HepG2 (cell line): ENCODE results near the gene MTA1. TPM values are rescaled to one million over a fixed set of nuclear protein-coding genes. Genes with fewer than 3 reads are reported as not detected.

ENCODE experiments used
- AGO1 ChIP-seq: fragments of 200-400 bp; formaldehyde crosslinking; IDR thresholded peaks from 2 replicates; pipeline ENCODE4 v1.6.1; 2017; ENCODE audit warnings: mild to moderate bottlenecking, low read depth, low read length, moderate library complexity; ENCODE audit not compliant: poor library complexity, severe bottlenecking
- BRCA1 ChIP-seq: sonication (generic); formaldehyde crosslinking; IDR thresholded peaks from 2 replicates; pipeline ENCODE4 v1.4.0; 2020; ENCODE audit warnings: missing genetic modification reagents
- DR1 ChIP-seq: sonication (generic); formaldehyde crosslinking; IDR thresholded peaks from 2 replicates; pipeline ENCODE4 v1.8.0; 2021; ENCODE audit warnings: mild to moderate bottlenecking, missing genetic modification reagents, inconsistent platforms
- ELF3 ChIP-seq: IDR thresholded peaks from 2 replicates; pipeline ENCODE4 v1.6.1; 2016; ENCODE audit warnings: missing genetic modification reagents, missing compliant biosample characterization
- FOXA1 ChIP-seq, 2 experiments: fragments of 450-650 bp in 1 of 2; sonication (generic) in 1 of 2; formaldehyde crosslinking in 1 of 2; IDR thresholded peaks; 2 replicates each; pipeline versions ENCODE4 v1.4.0 to v1.6.1; 2016 to 2020; ENCODE audit warnings: missing genetic modification reagents in 1 of 2
- MIER3 ChIP-seq: IDR thresholded peaks from 2 replicates; pipeline ENCODE4 v1.6.1; 2016; ENCODE audit warnings: missing compliant biosample characterization, borderline replicate concordance
- NFRKB ChIP-seq: fragments of 450-650 bp; IDR thresholded peaks from 2 replicates; pipeline ENCODE4 v1.6.1; 2017
- PCBP1 ChIP-seq: fragments of 200-400 bp; formaldehyde crosslinking; IDR thresholded peaks from 2 replicates; pipeline ENCODE4 v1.6.1; 2017; ENCODE audit warnings: mild to moderate bottlenecking, low read depth, low read length, borderline replicate concordance
- ZNF232 ChIP-seq: sonication (generic); formaldehyde crosslinking; IDR thresholded peaks from 2 replicates; pipeline ENCODE4 v1.4.0; 2020; ENCODE audit warnings: missing genetic modification reagents, borderline replicate concordance
- ZNF335 ChIP-seq: sonication (generic); formaldehyde crosslinking; IDR thresholded peaks from 2 replicates; pipeline ENCODE4 v1.4.0; 2020; ENCODE audit warnings: missing genetic modification reagents
- ZNF850 ChIP-seq: sonication (generic); formaldehyde crosslinking; conservative IDR thresholded peaks from 2 replicates; pipeline ENCODE4 v1.9.0; 2021; ENCODE audit warnings: mild to moderate bottlenecking, missing genetic modification reagents
- ZSCAN20 ChIP-seq: sonication (generic); formaldehyde crosslinking; IDR thresholded peaks from 2 replicates; pipeline ENCODE4 v1.4.0; 2020; ENCODE audit warnings: missing genetic modification reagents, mild to moderate bottlenecking, borderline replicate concordance
- ZSCAN9 ChIP-seq: IDR thresholded peaks from 2 replicates; pipeline ENCODE4 v1.6.1; 2016; ENCODE audit warnings: borderline replicate concordance
- ZZZ3 ChIP-seq: sonication (generic); formaldehyde crosslinking; IDR thresholded peaks from 2 replicates; pipeline ENCODE4 v1.4.0; 2020; ENCODE audit warnings: missing genetic modification reagents, mild to moderate bottlenecking, borderline replicate concordance
- polyA plus RNA-seq, 8 experiments: library from polyadenylated mRNA; depleted of rRNA in 3 of 8; stranded (reverse) in 7 of 8; unstranded in 1 of 8; fragments of >200 nt; fragmentation: Illumina TruSeq in 4 of 8; extraction: Trizol in 4 of 8; gene quantifications; 2 replicates each; pipeline versions ENCODE4 v1.2.1 to v1.2.3, GENCODE V29; 2011 to 2016; ENCODE audit warnings: low read depth in 4 of 8, missing spikeins in 1 of 8, mixed read lengths in 1 of 8; ENCODE audit not compliant: insufficient read depth in 1 of 8
- total RNA-seq, 5 experiments: library from RNA; depleted of rRNA; stranded (reverse); fragments of >200 nt; fragmentation: Illumina TruSeq; extraction: Trizol; gene quantifications; 2 replicates each; pipeline ENCODE4 v1.2.3, GENCODE V29; 2016; ENCODE audit warnings: low read depth in 1 of 5
- TF ChIP-seq, protein P1 (sequence below): sonication (generic); formaldehyde crosslinking; IDR thresholded peaks from 2 replicates; pipeline ENCODE4 v1.4.0; 2020; ENCODE audit warnings: missing genetic modification reagents
- TF ChIP-seq, protein P2 (sequence below): sonication (generic); formaldehyde crosslinking; IDR thresholded peaks from 2 replicates; pipeline ENCODE4 v1.5.0; 2020; ENCODE audit warnings: missing genetic modification reagents, mild to moderate bottlenecking, borderline replicate concordance
- TF ChIP-seq, protein P3 (sequence below): sonication (generic); formaldehyde crosslinking; IDR thresholded peaks from 2 replicates; pipeline ENCODE4 v1.4.0; 2020; ENCODE audit warnings: missing genetic modification reagents, borderline replicate concordance
- TF ChIP-seq, protein P4 (sequence below): sonication (generic); formaldehyde crosslinking; IDR thresholded peaks from 2 replicates; pipeline ENCODE4 v1.4.0; 2020; ENCODE audit warnings: mild to moderate bottlenecking, missing genetic modification reagents
- TF ChIP-seq, protein P5 (sequence below): IDR thresholded peaks from 2 replicates; pipeline ENCODE4 v1.6.1; 2016; ENCODE audit warnings: missing compliant biosample characterization, missing genetic modification reagents, borderline replicate concordance

MTA1 gene
- total and polyA plus RNA-seq, 2 of the 13 experiments (the other 11 are each of a cell fraction or from before 2014, with no cell fraction given): 35.2 to 85.8 TPM

DNA sequence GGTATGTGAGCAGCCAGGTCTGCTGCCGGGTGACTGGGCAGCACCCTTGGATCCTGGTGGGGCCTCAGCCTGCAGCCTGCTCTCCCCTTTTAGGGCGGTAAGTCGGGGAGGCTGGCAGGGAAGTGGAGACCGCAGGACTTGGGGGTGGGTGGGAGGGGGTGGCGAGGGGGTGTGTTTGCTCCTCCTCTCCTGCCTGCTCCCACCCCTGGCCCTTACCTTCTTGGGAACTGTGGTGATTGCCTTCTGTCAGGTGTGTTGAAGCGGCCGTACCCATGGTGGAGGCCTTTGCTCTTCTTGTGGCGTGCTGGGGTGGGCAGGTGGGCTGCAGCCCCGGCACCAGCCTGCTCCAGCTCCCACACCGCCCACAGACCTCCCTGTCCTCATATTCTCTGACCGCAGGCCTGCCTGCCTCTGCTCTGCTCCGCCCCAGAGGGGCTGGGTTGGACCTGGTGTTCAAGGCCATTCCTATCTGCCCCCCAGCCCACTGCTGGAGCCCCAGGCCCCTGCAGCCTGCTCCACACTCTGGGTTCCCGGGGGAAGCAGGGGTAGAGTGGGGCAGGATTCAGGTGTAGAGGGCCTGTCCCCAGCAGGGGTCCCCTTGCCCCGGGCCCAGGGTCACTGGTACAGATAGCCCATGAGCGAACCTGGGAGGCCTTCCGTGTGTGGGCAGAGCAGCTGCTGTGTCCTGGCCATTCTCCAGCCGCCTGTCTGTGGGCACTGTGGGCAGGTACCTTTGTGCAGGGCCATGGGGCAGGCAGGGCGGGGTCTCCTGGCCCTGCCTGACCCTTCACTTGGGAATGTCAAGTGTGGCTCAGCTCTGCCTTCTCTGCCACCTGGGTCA is 76.6 kb downstream of the MTA1 start (continued):
- TF ChIP-seq, protein P1, sequence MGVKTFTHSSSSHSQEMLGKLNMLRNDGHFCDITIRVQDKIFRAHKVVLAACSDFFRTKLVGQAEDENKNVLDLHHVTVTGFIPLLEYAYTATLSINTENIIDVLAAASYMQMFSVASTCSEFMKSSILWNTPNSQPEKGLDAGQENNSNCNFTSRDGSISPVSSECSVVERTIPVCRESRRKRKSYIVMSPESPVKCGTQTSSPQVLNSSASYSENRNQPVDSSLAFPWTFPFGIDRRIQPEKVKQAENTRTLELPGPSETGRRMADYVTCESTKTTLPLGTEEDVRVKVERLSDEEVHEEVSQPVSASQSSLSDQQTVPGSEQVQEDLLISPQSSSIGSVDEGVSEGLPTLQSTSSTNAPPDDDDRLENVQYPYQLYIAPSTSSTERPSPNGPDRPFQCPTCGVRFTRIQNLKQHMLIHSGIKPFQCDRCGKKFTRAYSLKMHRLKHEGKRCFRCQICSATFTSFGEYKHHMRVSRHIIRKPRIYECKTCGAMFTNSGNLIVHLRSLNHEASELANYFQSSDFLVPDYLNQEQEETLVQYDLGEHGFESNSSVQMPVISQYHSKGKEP (CRISPR knock-in tag): peak; percentile 76; the same call in 1 of the 2 replicates
- no peak for TF ChIP-seq ZSCAN20
- 0 out of 2 replicates have a peak, but pooled peaks have one; percentile 23 for TF ChIP-seq ZNF335
- no peak for TF ChIP-seq FOXA1 (IDR thresholded peaks at IDR 0.05)
- no peak for TF ChIP-seq FOXA1 (CRISPR knock-in tag; IDR thresholded peaks at IDR 0.05)
- no peak for TF ChIP-seq AGO1
- peak; percentile 92 for TF ChIP-seq PCBP1
- TF ChIP-seq, protein P2, sequence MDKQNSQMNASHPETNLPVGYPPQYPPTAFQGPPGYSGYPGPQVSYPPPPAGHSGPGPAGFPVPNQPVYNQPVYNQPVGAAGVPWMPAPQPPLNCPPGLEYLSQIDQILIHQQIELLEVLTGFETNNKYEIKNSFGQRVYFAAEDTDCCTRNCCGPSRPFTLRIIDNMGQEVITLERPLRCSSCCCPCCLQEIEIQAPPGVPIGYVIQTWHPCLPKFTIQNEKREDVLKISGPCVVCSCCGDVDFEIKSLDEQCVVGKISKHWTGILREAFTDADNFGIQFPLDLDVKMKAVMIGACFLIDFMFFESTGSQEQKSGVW (CRISPR knock-in tag): no peak
- TF ChIP-seq, protein P3, sequence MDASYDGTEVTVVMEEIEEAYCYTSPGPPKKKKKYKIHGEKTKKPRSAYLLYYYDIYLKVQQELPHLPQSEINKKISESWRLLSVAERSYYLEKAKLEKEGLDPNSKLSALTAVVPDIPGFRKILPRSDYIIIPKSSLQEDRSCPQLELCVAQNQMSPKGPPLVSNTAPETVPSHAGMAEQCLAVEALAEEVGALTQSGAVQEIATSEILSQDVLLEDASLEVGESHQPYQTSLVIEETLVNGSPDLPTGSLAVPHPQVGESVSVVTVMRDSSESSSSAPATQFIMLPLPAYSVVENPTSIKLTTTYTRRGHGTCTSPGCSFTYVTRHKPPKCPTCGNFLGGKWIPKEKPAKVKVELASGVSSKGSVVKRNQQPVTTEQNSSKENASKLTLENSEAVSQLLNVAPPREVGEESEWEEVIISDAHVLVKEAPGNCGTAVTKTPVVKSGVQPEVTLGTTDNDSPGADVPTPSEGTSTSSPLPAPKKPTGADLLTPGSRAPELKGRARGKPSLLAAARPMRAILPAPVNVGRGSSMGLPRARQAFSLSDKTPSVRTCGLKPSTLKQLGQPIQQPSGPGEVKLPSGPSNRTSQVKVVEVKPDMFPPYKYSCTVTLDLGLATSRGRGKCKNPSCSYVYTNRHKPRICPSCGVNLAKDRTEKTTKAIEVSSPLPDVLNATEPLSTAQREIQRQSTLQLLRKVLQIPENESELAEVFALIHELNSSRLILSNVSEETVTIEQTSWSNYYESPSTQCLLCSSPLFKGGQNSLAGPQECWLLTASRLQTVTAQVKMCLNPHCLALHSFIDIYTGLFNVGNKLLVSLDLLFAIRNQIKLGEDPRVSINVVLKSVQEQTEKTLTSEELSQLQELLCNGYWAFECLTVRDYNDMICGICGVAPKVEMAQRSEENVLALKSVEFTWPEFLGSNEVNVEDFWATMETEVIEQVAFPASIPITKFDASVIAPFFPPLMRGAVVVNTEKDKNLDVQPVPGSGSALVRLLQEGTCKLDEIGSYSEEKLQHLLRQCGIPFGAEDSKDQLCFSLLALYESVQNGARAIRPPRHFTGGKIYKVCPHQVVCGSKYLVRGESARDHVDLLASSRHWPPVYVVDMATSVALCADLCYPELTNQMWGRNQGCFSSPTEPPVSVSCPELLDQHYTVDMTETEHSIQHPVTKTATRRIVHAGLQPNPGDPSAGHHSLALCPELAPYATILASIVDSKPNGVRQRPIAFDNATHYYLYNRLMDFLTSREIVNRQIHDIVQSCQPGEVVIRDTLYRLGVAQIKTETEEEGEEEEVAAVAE (CRISPR knock-in tag): no peak
- TF ChIP-seq ZNF232 (CRISPR knock-in tag): peak; percentile 40; the same call in 1 of the 2 replicates
- TF ChIP-seq ELF3 (CRISPR knock-in tag): no peak; the same call in 1 of the 2 replicates
- TF ChIP-seq, protein P4, sequence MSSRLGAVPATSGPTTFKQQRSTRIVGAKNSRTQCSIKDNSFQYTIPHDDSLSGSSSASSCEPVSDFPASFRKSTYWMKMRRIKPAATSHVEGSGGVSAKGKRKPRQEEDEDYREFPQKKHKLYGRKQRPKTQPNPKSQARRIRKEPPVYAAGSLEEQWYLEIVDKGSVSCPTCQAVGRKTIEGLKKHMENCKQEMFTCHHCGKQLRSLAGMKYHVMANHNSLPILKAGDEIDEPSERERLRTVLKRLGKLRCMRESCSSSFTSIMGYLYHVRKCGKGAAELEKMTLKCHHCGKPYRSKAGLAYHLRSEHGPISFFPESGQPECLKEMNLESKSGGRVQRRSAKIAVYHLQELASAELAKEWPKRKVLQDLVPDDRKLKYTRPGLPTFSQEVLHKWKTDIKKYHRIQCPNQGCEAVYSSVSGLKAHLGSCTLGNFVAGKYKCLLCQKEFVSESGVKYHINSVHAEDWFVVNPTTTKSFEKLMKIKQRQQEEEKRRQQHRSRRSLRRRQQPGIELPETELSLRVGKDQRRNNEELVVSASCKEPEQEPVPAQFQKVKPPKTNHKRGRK (CRISPR knock-in tag): no peak
- no peak for TF ChIP-seq BRCA1 (CRISPR knock-in tag)
- TF ChIP-seq, protein P5, sequence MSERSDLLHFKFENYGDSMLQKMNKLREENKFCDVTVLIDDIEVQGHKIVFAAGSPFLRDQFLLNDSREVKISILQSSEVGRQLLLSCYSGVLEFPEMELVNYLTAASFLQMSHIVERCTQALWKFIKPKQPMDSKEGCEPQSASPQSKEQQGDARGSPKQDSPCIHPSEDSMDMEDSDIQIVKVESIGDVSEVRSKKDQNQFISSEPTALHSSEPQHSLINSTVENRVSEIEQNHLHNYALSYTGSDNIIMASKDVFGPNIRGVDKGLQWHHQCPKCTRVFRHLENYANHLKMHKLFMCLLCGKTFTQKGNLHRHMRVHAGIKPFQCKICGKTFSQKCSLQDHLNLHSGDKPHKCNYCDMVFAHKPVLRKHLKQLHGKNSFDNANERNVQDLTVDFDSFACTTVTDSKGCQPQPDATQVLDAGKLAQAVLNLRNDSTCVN (CRISPR knock-in tag): no peak
- TF ChIP-seq ZSCAN9 (CRISPR knock-in tag): peak; percentile 25; the same call in 1 of the 2 replicates
- no peak for TF ChIP-seq ZNF850 (CRISPR knock-in tag)
- no peak for TF ChIP-seq NFRKB
- peak; percentile 33; the same call in 1 of the 2 replicates for TF ChIP-seq DR1
- TF ChIP-seq MIER3 (CRISPR knock-in tag): no peak
- TF ChIP-seq ZZZ3: no peak
